ENCODE measurements around the gene TRPC6. TPM values are rescaled to one million over a fixed set of nuclear protein-coding genes. Genes with fewer than 3 reads are reported as not detected.

Gene TRPC6
- total and polyA plus RNA-seq, 4 experiments from 2014 or later = not detected

- H3K27ac Mint-ChIP-seq = no peak overlapping the region
- intact Hi-C loops (cut with micrococcal nuclease) = no loop called here
- peaks cover 0 to 12% (median 5%) of the 10 kb centered on the region in 8 donors for H3K9me3 Mint-ChIP-seq
- CTCF ChIA-PET (ENCODE audit: partially characterized antibody) = no interaction called here
- POLR2A ChIA-PET (ENCODE audit: partially characterized antibody) = no interaction called here
- no peaks in the 10 kb centered on the region for H3K36me3 ChIP-seq (ENCODE audit: insufficient read depth, low read length)
- DNase-seq = no peak
- no peaks in the 10 kb centered on the region for H3K4me1 ChIP-seq (ENCODE audit: insufficient read depth, low read length)
- H3K9me3 ChIP-seq (ENCODE audit: control insufficient read depth in 1 of 2, low read length in 2 of 2) = no peaks in the 10 kb centered on the region
- no peak overlapping the region for H3K4me3 Mint-ChIP-seq
- no peak overlapping the region for H3K27ac ChIP-seq (ENCODE audit: low read depth, low read length)
- no peaks in the 10 kb centered on the region for H3K36me3 Mint-ChIP-seq
- no peaks in the 10 kb centered on the region for H3K27me3 Mint-ChIP-seq
- H3K4me3 ChIP-seq (ENCODE audit: low read length in 2 of 2) = no peak overlapping the region
- H3K27me3 ChIP-seq (ENCODE audit: insufficient read depth, low read length) = no peaks in the 10 kb centered on the region
- no peaks in the 10 kb centered on the region for H3K4me1 Mint-ChIP-seq
Observed at GRCh38 chr11:101566626-101567025, 17.2 kb downstream of the TRPC6 start.

GRCh38 chr11:101563166-101563565, 20.6 kb downstream of the TRPC6 start:
- intact Hi-C loops (cut with micrococcal nuclease) = no loop called here
- no peaks in the 10 kb centered on the region for H3K36me3 Mint-ChIP-seq
- CTCF ChIA-PET (ENCODE audit: partially characterized antibody) = no interaction called here

GRCh38 chr11:101555366-101555765, 28.4 kb downstream of the TRPC6 start:
- Histone ChIP-seq H3K27me3 (ENCODE audit: insufficient read depth, low read length) (no peaks in the 10 kb centered on the region), H3K4me1 (ENCODE audit: insufficient read depth, low read length) (no peaks in the 10 kb centered on the region), H3K4me3 (ENCODE audit: low read length in 2 of 2) (no peak overlapping the region), H3K9me3 (ENCODE audit: control insufficient read depth in 1 of 2, low read length in 2 of 2) (no peaks in the 10 kb centered on the region), H3K27ac (ENCODE audit: low read depth, low read length) (no peak overlapping the region), H3K36me3 (ENCODE audit: insufficient read depth, low read length) (no peaks in the 10 kb centered on the region)
- POLR2A ChIA-PET (ENCODE audit: partially characterized antibody) = no interaction called here
- DNase-seq = no peak
- Mint-ChIP-seq H3K4me3 (no peak overlapping the region), H3K4me1 (no peaks in the 10 kb centered on the region), H3K9me3 (peaks cover 0 to 10% (median 2%) of the 10 kb centered on the region in 8 donors), H3K27ac (no peak overlapping the region), H3K27me3 (peaks cover 0 to 1% of the 10 kb centered on the region in 2 donors), H3K36me3 (no peaks in the 10 kb centered on the region)
- intact Hi-C loops (cut with micrococcal nuclease) = no loop called here
- CTCF ChIA-PET (ENCODE audit: partially characterized antibody) = no interaction called here

More at GRCh38 chr11:101563166-101563565, 20.6 kb downstream of the TRPC6 start:
- Histone ChIP-seq H3K27me3 (ENCODE audit: insufficient read depth, low read length) (no peaks in the 10 kb centered on the region), H3K4me3 (ENCODE audit: low read length in 2 of 2) (no peak overlapping the region), H3K4me1 (ENCODE audit: insufficient read depth, low read length) (no peaks in the 10 kb centered on the region), H3K36me3 (ENCODE audit: insufficient read depth, low read length) (no peaks in the 10 kb centered on the region), H3K9me3 (ENCODE audit: control insufficient read depth in 1 of 2, low read length in 2 of 2) (no peaks in the 10 kb centered on the region), H3K27ac (ENCODE audit: low read depth, low read length) (no peak overlapping the region)
- Mint-ChIP-seq H3K27me3 (no peaks in the 10 kb centered on the region), H3K4me1 (no peaks in the 10 kb centered on the region), H3K9me3 (peaks cover 0 to 2% (median 0%) of the 10 kb centered on the region in 8 donors), H3K27ac (no peak overlapping the region), H3K4me3 (no peak overlapping the region)
- POLR2A ChIA-PET (ENCODE audit: partially characterized antibody) = no interaction called here
- no peak for DNase-seq

- Histone ChIP-seq H3K36me3 (ENCODE audit: insufficient read depth, low read length) (no peaks in the 10 kb centered on the region), H3K4me3 (ENCODE audit: low read length in 2 of 2) (no peak overlapping the region), H3K27me3 (ENCODE audit: insufficient read depth, low read length) (no peaks in the 10 kb centered on the region), H3K9me3 (ENCODE audit: control insufficient read depth in 1 of 2, low read length in 2 of 2) (no peaks in the 10 kb centered on the region), H3K4me1 (ENCODE audit: insufficient read depth, low read length) (no peaks in the 10 kb centered on the region), H3K27ac (ENCODE audit: low read depth, low read length) (no peak overlapping the region)
- H3K27me3 Mint-ChIP-seq = peaks cover 0 to 1% of the 10 kb centered on the region in 2 donors
- peaks cover 0 to 10% (median 2%) of the 10 kb centered on the region in 8 donors for H3K9me3 Mint-ChIP-seq
- H3K4me3 Mint-ChIP-seq = no peak overlapping the region
- CTCF ChIA-PET (ENCODE audit: partially characterized antibody) = no interaction called here
- POLR2A ChIA-PET (ENCODE audit: partially characterized antibody) = no interaction called here
- intact Hi-C loops (cut with micrococcal nuclease) = no loop called here
- no peaks in the 10 kb centered on the region for H3K36me3 Mint-ChIP-seq
- H3K4me1 Mint-ChIP-seq = no peaks in the 10 kb centered on the region
- no peak overlapping the region for H3K27ac Mint-ChIP-seq
- no peak for DNase-seq
Observed at GRCh38 chr11:101553891-101554292, 29.9 kb downstream of the TRPC6 start.

- no peak overlapping the region for H3K4me3 Mint-ChIP-seq
- ChIA-PET CTCF (ENCODE audit: partially characterized antibody) (interaction anchor here (0.6 kb wide), 1 partner anchor 1890 kb away, joined by 3 read pairs; no protein-coding TSS in a partner anchor), POLR2A (ENCODE audit: partially characterized antibody) (no interaction called here)
- Histone ChIP-seq H3K27me3 (ENCODE audit: insufficient read depth, low read length) (no peaks in the 10 kb centered on the region), H3K27ac (ENCODE audit: low read depth, low read length) (no peak overlapping the region), H3K9me3 (ENCODE audit: control insufficient read depth in 1 of 2, low read length in 2 of 2) (no peaks in the 10 kb centered on the region), H3K4me3 (ENCODE audit: low read length in 2 of 2) (no peak overlapping the region), H3K36me3 (ENCODE audit: insufficient read depth, low read length) (no peaks in the 10 kb centered on the region), H3K4me1 (ENCODE audit: insufficient read depth, low read length) (no peaks in the 10 kb centered on the region)
- H3K9me3 Mint-ChIP-seq = peaks cover 0 to 10% (median 2%) of the 10 kb centered on the region in 8 donors
- no peak for DNase-seq
- intact Hi-C loops (cut with micrococcal nuclease) = no loop called here
- H3K36me3 Mint-ChIP-seq = no peaks in the 10 kb centered on the region
- peaks cover 0 to 1% of the 10 kb centered on the region in 2 donors for H3K27me3 Mint-ChIP-seq
- no peaks in the 10 kb centered on the region for H3K4me1 Mint-ChIP-seq
- no peak overlapping the region for H3K27ac Mint-ChIP-seq
Observed at GRCh38 chr11:101552888-101553287, 30.9 kb downstream of the TRPC6 start.

GRCh38 chr11:101528541-101528940, 55.3 kb downstream of the TRPC6 start:
- Mint-ChIP-seq H3K27me3 (no peaks in the 10 kb centered on the region), H3K36me3 (no peaks in the 10 kb centered on the region), H3K9me3 (peaks cover 0 to 11% (median 3%) of the 10 kb centered on the region in 8 donors), H3K4me3 (no peak overlapping the region), H3K4me1 (no peaks in the 10 kb centered on the region), H3K27ac (no peak overlapping the region)
- no peaks in the 10 kb centered on the region for H3K27me3 ChIP-seq (ENCODE audit: insufficient read depth, low read length)
- intact Hi-C loops (cut with micrococcal nuclease) = no loop called here
- CTCF ChIA-PET (ENCODE audit: partially characterized antibody) = no interaction called here
- H3K9me3 ChIP-seq (ENCODE audit: control insufficient read depth in 1 of 2, low read length in 2 of 2) = no peaks in the 10 kb centered on the region
- no peak for DNase-seq
- H3K27ac ChIP-seq (ENCODE audit: low read depth, low read length) = no peak overlapping the region
- no peak overlapping the region for H3K4me3 ChIP-seq (ENCODE audit: low read length in 2 of 2)
- H3K36me3 ChIP-seq (ENCODE audit: insufficient read depth, low read length) = no peaks in the 10 kb centered on the region
- no peaks in the 10 kb centered on the region for H3K4me1 ChIP-seq (ENCODE audit: insufficient read depth, low read length)
- POLR2A ChIA-PET (ENCODE audit: partially characterized antibody) = no interaction called here

- H3K36me3 Mint-ChIP-seq = no peaks in the 10 kb centered on the region
- Histone ChIP-seq H3K27ac (ENCODE audit: low read depth, low read length) (no peak overlapping the region), H3K4me1 (ENCODE audit: insufficient read depth, low read length) (no peaks in the 10 kb centered on the region), H3K27me3 (ENCODE audit: insufficient read depth, low read length) (no peaks in the 10 kb centered on the region), H3K9me3 (ENCODE audit: control insufficient read depth in 1 of 2, low read length in 2 of 2) (no peaks in the 10 kb centered on the region), H3K36me3 (ENCODE audit: insufficient read depth, low read length) (no peaks in the 10 kb centered on the region), H3K4me3 (ENCODE audit: low read length in 2 of 2) (no peak overlapping the region)
- no peak overlapping the region for H3K4me3 Mint-ChIP-seq
- intact Hi-C loops (cut with micrococcal nuclease) = no loop called here
- ChIA-PET CTCF (ENCODE audit: partially characterized antibody) (no interaction called here), POLR2A (ENCODE audit: partially characterized antibody) (no interaction called here)
- H3K9me3 Mint-ChIP-seq = peaks cover 0 to 30% (median 4%) of the 10 kb centered on the region in 8 donors
- H3K4me1 Mint-ChIP-seq = no peaks in the 10 kb centered on the region
- H3K27me3 Mint-ChIP-seq = no peaks in the 10 kb centered on the region
- H3K27ac Mint-ChIP-seq = no peak overlapping the region
- no peak for DNase-seq
Observed at GRCh38 chr11:101523634-101524260, 60.1 kb downstream of the TRPC6 start.

Data from CD4-positive, alpha-beta memory T cell (primary cell).